ENCODE measurements around the gene NPSR1. TPM values are rescaled to one million over a fixed set of nuclear protein-coding genes. Genes with fewer than 3 reads are reported as not detected.

The NPSR1 gene
- total and polyA plus RNA-seq, 11 donors, result not detected

GRCh38 chr7:34747867-34748727 is 90.1 kb downstream of the NPSR1 start:
- ATAC-seq, result peak; percentile 96 to 98 (median 98)
- Histone ChIP-seq H3K36me3 (no peaks in the 10 kb centered on the region), H3K27me3 (no peaks in the 10 kb centered on the region), H3K4me1 (peaks cover 0 to 18% (median 2%) of the 10 kb centered on the region in 12 donors), H3K9me3 (peaks cover 0 to 2% (median 0%) of the 10 kb centered on the region in 12 donors), H3K4me3 (no peak overlapping the region), H3K27ac (peak overlapping the region in 11 of 12 donors; percentile 30 to 87 (median 72))
- 25 to 37% (median 29%) methylated on average over 7 to 8 of the region's 8 CpGs for WGBS, 4 donors
- peak; percentile 78 to 91 (median 79) for DNase-seq
- no peak for TF ChIP-seq POLR2A (IDR thresholded peaks at IDR 0.05)
- peak in 2 of 12 donors; percentile 6 to 12 for TF ChIP-seq CTCF (IDR thresholded peaks at IDR 0.05)
- intact Hi-C loops (cut with DNase I), result loop anchor here in 1 of 10 donors (5.0 kb wide), 1 partner anchor 289 kb away; the partner anchor contains the start of gene DPY19L1

- Histone ChIP-seq H3K27ac (peak overlapping the region in 10 of 12 donors; percentile 30 to 87 (median 70)), H3K9me3 (no peaks in the 10 kb centered on the region), H3K36me3 (no peaks in the 10 kb centered on the region), H3K27me3 (no peaks in the 10 kb centered on the region), H3K4me1 (peaks cover 0 to 18% (median 2%) of the 10 kb centered on the region in 12 donors), H3K4me3 (no peak overlapping the region)
- no peak for TF ChIP-seq POLR2A (IDR thresholded peaks at IDR 0.05)
- no peak for TF ChIP-seq CTCF (IDR thresholded peaks at IDR 0.05)
- intact Hi-C loops (cut with DNase I), result loop anchor here in 1 of 10 donors (5.0 kb wide), 1 partner anchor 289 kb away; the partner anchor contains the start of gene DPY19L1
- DNase-seq (no peak), ATAC-seq (no peak)
- 84 to 89% (median 87%) methylated on average over 2 of the region's 2 CpGs for WGBS, 4 donors
These were observed 90.7 kb downstream of the NPSR1 start for GRCh38 chr7:34748728-34749089.

GRCh38 chr7:34749446-34749845 is 91.4 kb downstream of the NPSR1 start:
- intact Hi-C loops (cut with DNase I), result loop anchor here in 1 of 10 donors (5.0 kb wide), 1 partner anchor 288 kb away; the partner anchor contains the start of gene DPY19L1
- ATAC-seq (no peak), DNase-seq (no peak)
- no peak overlapping the region for H3K4me3 ChIP-seq
- WGBS, 4 donors, result 83 to 94% (median 93%) methylated on average over 2 of the region's 2 CpGs
- H3K9me3 ChIP-seq, result no peaks in the 10 kb centered on the region
- H3K27me3 ChIP-seq, result no peaks in the 10 kb centered on the region
- peak overlapping the region in 2 of 12 donors; percentile 61 to 72 for H3K27ac ChIP-seq
- H3K36me3 ChIP-seq, result no peaks in the 10 kb centered on the region
- TF ChIP-seq CTCF (IDR thresholded peaks at IDR 0.05) (no peak), POLR2A (IDR thresholded peaks at IDR 0.05) (no peak)
- peaks cover 0 to 18% (median 2%) of the 10 kb centered on the region in 12 donors for H3K4me1 ChIP-seq

GRCh38 chr7:34750209-34750608 is 92.2 kb downstream of the NPSR1 start:
- DNase-seq, result no peak
- WGBS, 4 donors, result 90 to 96% (median 95%) methylated on average over 8 of the region's 8 CpGs
- no peak overlapping the region for H3K27ac ChIP-seq
- no peaks in the 10 kb centered on the region for H3K27me3 ChIP-seq
- ATAC-seq, result no peak
- no peaks in the 10 kb centered on the region for H3K36me3 ChIP-seq
- TF ChIP-seq POLR2A (IDR thresholded peaks at IDR 0.05), result no peak
- TF ChIP-seq CTCF (IDR thresholded peaks at IDR 0.05), result no peak
- no peaks in the 10 kb centered on the region for H3K9me3 ChIP-seq
- no peak overlapping the region for H3K4me3 ChIP-seq
- intact Hi-C loops (cut with DNase I), result loop anchor here in 2 of 10 donors (10.0 kb wide), 2 partner anchors 175 to 285 kb away; partner anchors contain the start of gene DPY19L1 (in 2 of the 2)
- peaks cover 0 to 18% (median 2%) of the 10 kb centered on the region in 12 donors for H3K4me1 ChIP-seq

All from heart left ventricle (tissue), 16 donors.